Coronary artery (tissue), 2 donors: Measurements from ENCODE around the gene STRIP2.
"Not testable (repeated sequence)": the region's sequence is repeated elsewhere in the genome, so short reads cannot be mapped to it uniquely, and the experiment has no call there.

Experiments
- DNase-seq: peaks from one replicate; pipeline ENCODE4 v3.0.0-alpha.2; 2017; ENCODE audit warnings: low spot score
- H3K27ac ChIP-seq, 2 donors: fragments of 200-600 bp; sonication (generic); one replicate each; pipeline ENCODE4 v1.5.1; 2016 to 2019
- H3K4me3 ChIP-seq: fragments of 200-600 bp; sonication (generic); 2 replicates; pipeline ENCODE4 v1.5.1; 2016; ENCODE audit warnings: mild to moderate bottlenecking, moderate library complexity
- TF ChIP-seq, protein P1 (sequence below): fragments of 200-600 bp; sonication (generic); IDR thresholded peaks from one replicate; pipeline ENCODE4 v1.5.1; 2019; ENCODE audit warnings: antibody characterized with exemption

STRIP2 gene

GRCh38 chr7:129530795-129531391 lies 96.7 kb downstream of the STRIP2 start:
- Histone ChIP-seq H3K4me3 (no peak overlapping the region), H3K27ac (no peak overlapping the region)
- TF ChIP-seq, protein P1, sequence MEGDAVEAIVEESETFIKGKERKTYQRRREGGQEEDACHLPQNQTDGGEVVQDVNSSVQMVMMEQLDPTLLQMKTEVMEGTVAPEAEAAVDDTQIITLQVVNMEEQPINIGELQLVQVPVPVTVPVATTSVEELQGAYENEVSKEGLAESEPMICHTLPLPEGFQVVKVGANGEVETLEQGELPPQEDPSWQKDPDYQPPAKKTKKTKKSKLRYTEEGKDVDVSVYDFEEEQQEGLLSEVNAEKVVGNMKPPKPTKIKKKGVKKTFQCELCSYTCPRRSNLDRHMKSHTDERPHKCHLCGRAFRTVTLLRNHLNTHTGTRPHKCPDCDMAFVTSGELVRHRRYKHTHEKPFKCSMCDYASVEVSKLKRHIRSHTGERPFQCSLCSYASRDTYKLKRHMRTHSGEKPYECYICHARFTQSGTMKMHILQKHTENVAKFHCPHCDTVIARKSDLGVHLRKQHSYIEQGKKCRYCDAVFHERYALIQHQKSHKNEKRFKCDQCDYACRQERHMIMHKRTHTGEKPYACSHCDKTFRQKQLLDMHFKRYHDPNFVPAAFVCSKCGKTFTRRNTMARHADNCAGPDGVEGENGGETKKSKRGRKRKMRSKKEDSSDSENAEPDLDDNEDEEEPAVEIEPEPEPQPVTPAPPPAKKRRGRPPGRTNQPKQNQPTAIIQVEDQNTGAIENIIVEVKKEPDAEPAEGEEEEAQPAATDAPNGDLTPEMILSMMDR: no peak
- no peak for DNase-seq

DNA sequence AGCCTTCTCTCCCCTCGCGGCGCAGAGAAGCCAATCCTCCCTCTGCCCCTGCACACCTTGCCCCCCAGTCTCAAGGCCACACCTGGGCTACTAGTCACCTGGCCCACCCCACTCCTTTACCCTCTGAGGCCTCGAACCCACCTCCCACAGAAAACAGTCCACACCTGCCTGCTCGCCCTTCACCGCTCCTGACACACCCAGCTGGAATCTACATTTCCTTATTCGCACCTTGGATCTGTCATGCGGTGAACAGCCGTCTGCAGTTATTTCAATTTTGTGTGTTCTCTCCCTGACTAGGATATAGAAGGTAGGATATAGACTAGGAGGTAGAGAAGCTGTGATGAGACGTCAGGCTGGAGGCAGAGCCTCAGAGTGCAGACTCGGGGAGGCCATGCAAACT lies 97.5 kb downstream of the STRIP2 start:
- no peak overlapping the region for H3K4me3 ChIP-seq
- no peak for DNase-seq
- TF ChIP-seq, protein P1: no peak
- no peak overlapping the region for H3K27ac ChIP-seq

- no peak for DNase-seq
- TF ChIP-seq, protein P1: no peak
- Histone ChIP-seq H3K4me3 (no peak overlapping the region), H3K27ac (no peak overlapping the region)
These were observed 98.1 kb downstream of the STRIP2 start for GRCh38 chr7:129532375-129532774.

- not testable (repeated sequence) for DNase-seq, H3K27ac ChIP-seq, H3K4me3 ChIP-seq
These were observed 100.5 kb downstream of the STRIP2 start for GRCh38 chr7:129534558-129535274.

DNA sequence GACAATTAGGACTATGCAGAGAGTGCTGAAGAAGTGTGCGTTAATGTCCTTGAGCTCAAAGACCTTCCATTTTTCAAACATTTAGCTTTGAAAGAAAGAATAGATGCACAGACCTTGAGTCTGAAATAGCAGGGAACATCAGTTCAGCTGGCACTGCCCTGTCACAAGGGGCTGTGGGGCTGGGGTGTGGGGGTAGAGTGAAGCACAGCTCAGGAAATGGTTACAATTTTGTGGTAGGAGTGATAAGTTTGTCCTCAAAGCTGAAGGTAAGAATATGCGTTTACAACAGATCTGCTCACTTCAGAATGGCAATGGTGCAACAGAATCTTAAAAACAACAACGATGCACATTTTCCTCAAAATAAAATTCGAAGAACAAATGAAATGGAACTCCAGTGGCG lies 101.7 kb downstream of the STRIP2 start:
- TF ChIP-seq, protein P1: no peak
- no peak for DNase-seq
- Histone ChIP-seq H3K4me3 (no peak overlapping the region), H3K27ac (no peak overlapping the region)

DNA sequence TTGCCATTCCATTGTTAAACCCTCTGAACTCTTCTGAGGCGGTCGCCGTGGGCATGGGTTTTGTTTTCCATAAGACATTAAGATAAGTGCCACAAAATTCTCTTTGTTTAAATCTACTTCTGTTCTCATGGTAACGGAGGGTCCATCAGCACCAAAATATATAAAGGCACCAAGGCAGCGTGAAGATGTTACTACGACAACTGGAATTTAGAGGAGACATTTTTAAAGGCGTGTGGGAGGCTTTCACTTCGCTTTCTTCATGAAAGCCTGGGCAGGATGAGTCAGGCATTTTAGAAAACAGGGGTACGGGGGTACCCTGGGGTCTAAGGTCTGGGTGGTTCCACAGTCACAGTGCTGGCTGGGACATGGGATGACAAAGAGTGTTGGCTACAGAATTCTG lies 102.1 kb downstream of the STRIP2 start:
- no peak for DNase-seq
- no peak overlapping the region for H3K4me3 ChIP-seq
- TF ChIP-seq, protein P1: no peak

More for the DNA sequence above, 102.1 kb downstream of the STRIP2 start:
- no peak overlapping the region for H3K27ac ChIP-seq
